Measurements from ENCODE around the gene CRACR2B. TPM values are rescaled to one million over a fixed set of nuclear protein-coding genes. Genes with fewer than 3 reads are reported as not detected.

CRACR2B gene
- total RNA-seq, 4 donors from 2014 or later, result 0.48 to 5.7 (median 3.5) TPM

GRCh38 chr11:833849-834311, 6.2 kb downstream of the CRACR2B start:
- no peak for TF ChIP-seq CTCF (IDR thresholded peaks at IDR 0.05)
- peak in 1 of 4 donors; percentile 7 for TF ChIP-seq POLR2A (IDR thresholded peaks at IDR 0.05)
- Histone ChIP-seq H3K4me1 (peaks cover 53 to 96% (median 57%) of the 10 kb centered on the region in 3 donors), H3K36me3 (peaks cover 8 to 32% (median 12%) of the 10 kb centered on the region in 3 donors), H3K27ac (peak overlapping the region; percentile 86 to 94 (median 92)), H3K4me3 (peak overlapping the region; percentile 63 to 88 (median 73)), H3K9me3 (no peaks in the 10 kb centered on the region), H3K27me3 (peaks cover 0 to 37% (median 7%) of the 10 kb centered on the region in 4 donors)
- intact Hi-C loops (cut with DNase I), result no loop called here
- no peak for DNase-seq
- WGBS, 2 donors, result 23 to 46% methylated on average over 3 to 4 of the region's 9 CpGs

GRCh38 chr11:834371-835316, 6.9 kb downstream of the CRACR2B start:
- Histone ChIP-seq H3K4me1 (peaks cover 50 to 96% (median 57%) of the 10 kb centered on the region in 3 donors), H3K27ac (peak overlapping the region; percentile 86 to 94 (median 92)), H3K27me3 (peaks cover 0 to 29% (median 6%) of the 10 kb centered on the region in 4 donors), H3K4me3 (peak overlapping the region; percentile 3 to 88 (median 72)), H3K9me3 (no peaks in the 10 kb centered on the region), H3K36me3 (peaks cover 14 to 40% (median 18%) of the 10 kb centered on the region in 3 donors)
- 17 to 31% methylated on average over 4 of the region's 31 CpGs for WGBS, 2 donors
- peak in 1 of 6 experiments; percentile 9 for TF ChIP-seq CTCF (IDR thresholded peaks at IDR 0.05)
- TF ChIP-seq POLR2A (IDR thresholded peaks at IDR 0.05), result peak in 2 of 4 donors; percentile 11 to 52
- DNase-seq, result no peak
- intact Hi-C loops (cut with DNase I), result no loop called here

GRCh38 chr11:836274-836673, 8.6 kb downstream of the CRACR2B start:
- peak overlapping the region in 1 of 4 donors; percentile 52 for H3K27ac ChIP-seq
- H3K4me3 ChIP-seq, result no peak overlapping the region
- H3K36me3 ChIP-seq, result peaks cover 19 to 51% (median 24%) of the 10 kb centered on the region in 3 donors
- H3K27me3 ChIP-seq, result peaks cover 0 to 13% (median 0%) of the 10 kb centered on the region in 4 donors
- H3K4me1 ChIP-seq, result peaks cover 46 to 96% (median 46%) of the 10 kb centered on the region in 3 donors
- DNase-seq, result no peak
- 94% methylated on average over 9 of the region's 14 CpGs; no CpG with 5 or more reads in 1 of the 2 donors for WGBS, 2 donors
- intact Hi-C loops (cut with DNase I), result no loop called here
- no peaks in the 10 kb centered on the region for H3K9me3 ChIP-seq
- TF ChIP-seq CTCF (IDR thresholded peaks at IDR 0.05), result no peak
- no peak for TF ChIP-seq POLR2A (IDR thresholded peaks at IDR 0.05)

- 69% methylated on average over 8 of the region's 9 CpGs; no CpG with 5 or more reads in 1 of the 2 donors for WGBS, 2 donors
- Histone ChIP-seq H3K9me3 (no peaks in the 10 kb centered on the region), H3K4me1 (peaks cover 48 to 96% (median 49%) of the 10 kb centered on the region in 3 donors), H3K4me3 (no peak overlapping the region), H3K27me3 (peaks cover 0 to 9% (median 0%) of the 10 kb centered on the region in 4 donors), H3K36me3 (peaks cover 19 to 51% (median 24%) of the 10 kb centered on the region in 3 donors), H3K27ac (no peak overlapping the region)
- intact Hi-C loops (cut with DNase I), result no loop called here
- no peak for DNase-seq
- TF ChIP-seq CTCF (IDR thresholded peaks at IDR 0.05), result no peak
- TF ChIP-seq POLR2A (IDR thresholded peaks at IDR 0.05), result no peak
These were observed 9.0 kb downstream of the CRACR2B start for GRCh38 chr11:836700-837099.
